Measurements from ENCODE around the gene KLHL41.
A peak's percentile ranks its signal among the peaks of the same experiment; 100 is the strongest.
"Not testable (repeated sequence)": the region's sequence is repeated elsewhere in the genome, so short reads cannot be mapped to it uniquely, and the experiment has no call there.

Gene KLHL41

GRCh38 chr2:169572189-169572588 is 62.7 kb downstream of the KLHL41 start:
- TF ChIP-seq POLR2A (IDR thresholded peaks at IDR 0.05; ENCODE audit: low read length) (no peak), GATA1 (IDR thresholded peaks at IDR 0.05; ENCODE audit: low read depth, low read length) (no peak)
- DNase-seq, result no peak

DNA sequence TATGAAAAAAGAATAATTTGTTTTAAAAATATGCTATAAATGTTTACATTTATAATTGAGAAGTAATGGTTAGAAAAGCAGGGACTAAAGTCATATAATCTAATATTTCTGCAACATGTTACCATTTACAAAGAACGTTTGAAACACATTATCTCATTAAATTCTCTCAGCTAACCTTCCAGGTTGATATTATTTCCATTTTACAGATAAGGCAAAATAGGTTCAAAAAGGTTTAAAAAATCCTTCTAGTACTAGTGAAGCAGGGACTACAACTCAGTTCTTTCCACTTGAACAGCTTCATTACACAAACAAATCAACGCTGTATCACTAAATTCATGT is 63.3 kb downstream of the KLHL41 start:
- no peak for DNase-seq
- no peak for TF ChIP-seq GATA1 (IDR thresholded peaks at IDR 0.05; ENCODE audit: low read depth, low read length)
- no peak for TF ChIP-seq POLR2A (IDR thresholded peaks at IDR 0.05; ENCODE audit: low read length)

- peak; percentile 92 to 95 for DNase-seq
- TF ChIP-seq POLR2A (IDR thresholded peaks at IDR 0.05; ENCODE audit: low read length) (peak; percentile 80), GATA1 (IDR thresholded peaks at IDR 0.05; ENCODE audit: low read depth, low read length) (no peak)
These were observed 63.9 kb downstream of the KLHL41 start, which contains the start of gene FASTKD1 for GRCh38 chr2:169573160-169573973. Gene FASTKD1 (minus strand): TSS chr2:169573865. CDS start chr2:169572029, 1,836 bp downstream.

DNA sequence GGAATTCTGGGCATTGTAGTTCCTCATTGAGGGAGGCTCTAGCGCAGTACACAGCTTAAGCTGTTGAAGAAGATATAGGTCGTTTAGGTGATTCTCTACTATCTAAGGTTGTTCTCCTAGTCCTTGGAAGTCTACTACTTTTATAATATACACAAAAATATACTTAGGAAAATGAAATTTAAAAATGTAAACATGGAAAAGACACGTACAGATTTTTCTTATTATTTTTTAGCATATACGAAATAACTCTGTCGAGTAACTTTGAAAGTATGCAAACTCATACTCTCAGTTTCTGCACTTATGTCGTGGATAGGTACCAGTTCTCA is 64.4 kb downstream of the KLHL41 start:
- no peak for TF ChIP-seq GATA1 (IDR thresholded peaks at IDR 0.05; ENCODE audit: low read depth, low read length)
- no peak for TF ChIP-seq POLR2A (IDR thresholded peaks at IDR 0.05; ENCODE audit: low read length)
- DNase-seq, result no peak

GRCh38 chr2:169574539-169574938 is 65.0 kb downstream of the KLHL41 start:
- not testable (repeated sequence) for DNase-seq

GRCh38 chr2:169575264-169575663 is 65.8 kb downstream of the KLHL41 start:
- not testable (repeated sequence) for DNase-seq

Measured in erythroblast (primary cell).